ENCODE data around the gene HOXA5. TPM values are rescaled to one million over a fixed set of nuclear protein-coding genes. Genes with fewer than 3 reads are reported as not detected.

The HOXA5 gene
- total RNA-seq, 1 donor, result 10.8 TPM

DNA sequence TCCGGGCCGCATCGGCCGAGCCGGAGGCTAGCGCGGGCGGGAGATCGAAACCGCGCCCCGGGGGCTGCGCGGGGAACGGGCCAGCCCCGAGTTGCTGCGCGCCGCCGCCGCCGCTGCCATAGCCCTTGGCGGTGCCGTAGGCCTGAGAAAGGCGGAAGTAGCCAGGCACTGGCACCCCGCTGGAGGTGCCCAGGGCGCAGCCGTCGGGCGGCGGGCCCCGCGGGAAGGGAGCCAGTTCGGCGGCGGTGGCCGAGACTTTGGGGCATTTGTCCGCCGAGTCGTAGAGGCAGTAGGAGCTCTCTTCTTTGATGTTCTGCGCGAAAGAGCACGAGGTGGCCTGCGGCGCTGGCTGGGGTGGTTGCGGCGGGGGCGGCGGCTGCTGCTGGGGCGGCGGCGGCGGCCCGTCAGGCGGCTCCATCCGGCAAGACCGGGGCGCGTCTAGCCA is 30.1 kb upstream of the HOXA5 start:
- peak overlapping the region; percentile 67 for H3K4me3 ChIP-seq (ENCODE audit: low read depth, low read length)
- TF ChIP-seq, protein P1, sequence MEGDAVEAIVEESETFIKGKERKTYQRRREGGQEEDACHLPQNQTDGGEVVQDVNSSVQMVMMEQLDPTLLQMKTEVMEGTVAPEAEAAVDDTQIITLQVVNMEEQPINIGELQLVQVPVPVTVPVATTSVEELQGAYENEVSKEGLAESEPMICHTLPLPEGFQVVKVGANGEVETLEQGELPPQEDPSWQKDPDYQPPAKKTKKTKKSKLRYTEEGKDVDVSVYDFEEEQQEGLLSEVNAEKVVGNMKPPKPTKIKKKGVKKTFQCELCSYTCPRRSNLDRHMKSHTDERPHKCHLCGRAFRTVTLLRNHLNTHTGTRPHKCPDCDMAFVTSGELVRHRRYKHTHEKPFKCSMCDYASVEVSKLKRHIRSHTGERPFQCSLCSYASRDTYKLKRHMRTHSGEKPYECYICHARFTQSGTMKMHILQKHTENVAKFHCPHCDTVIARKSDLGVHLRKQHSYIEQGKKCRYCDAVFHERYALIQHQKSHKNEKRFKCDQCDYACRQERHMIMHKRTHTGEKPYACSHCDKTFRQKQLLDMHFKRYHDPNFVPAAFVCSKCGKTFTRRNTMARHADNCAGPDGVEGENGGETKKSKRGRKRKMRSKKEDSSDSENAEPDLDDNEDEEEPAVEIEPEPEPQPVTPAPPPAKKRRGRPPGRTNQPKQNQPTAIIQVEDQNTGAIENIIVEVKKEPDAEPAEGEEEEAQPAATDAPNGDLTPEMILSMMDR (IDR thresholded peaks at IDR 0.05; ENCODE audit: insufficient read depth, low read depth, low read length), result no peak
- peak; percentile 10 for DNase-seq (ENCODE audit: low read depth)

DNA sequence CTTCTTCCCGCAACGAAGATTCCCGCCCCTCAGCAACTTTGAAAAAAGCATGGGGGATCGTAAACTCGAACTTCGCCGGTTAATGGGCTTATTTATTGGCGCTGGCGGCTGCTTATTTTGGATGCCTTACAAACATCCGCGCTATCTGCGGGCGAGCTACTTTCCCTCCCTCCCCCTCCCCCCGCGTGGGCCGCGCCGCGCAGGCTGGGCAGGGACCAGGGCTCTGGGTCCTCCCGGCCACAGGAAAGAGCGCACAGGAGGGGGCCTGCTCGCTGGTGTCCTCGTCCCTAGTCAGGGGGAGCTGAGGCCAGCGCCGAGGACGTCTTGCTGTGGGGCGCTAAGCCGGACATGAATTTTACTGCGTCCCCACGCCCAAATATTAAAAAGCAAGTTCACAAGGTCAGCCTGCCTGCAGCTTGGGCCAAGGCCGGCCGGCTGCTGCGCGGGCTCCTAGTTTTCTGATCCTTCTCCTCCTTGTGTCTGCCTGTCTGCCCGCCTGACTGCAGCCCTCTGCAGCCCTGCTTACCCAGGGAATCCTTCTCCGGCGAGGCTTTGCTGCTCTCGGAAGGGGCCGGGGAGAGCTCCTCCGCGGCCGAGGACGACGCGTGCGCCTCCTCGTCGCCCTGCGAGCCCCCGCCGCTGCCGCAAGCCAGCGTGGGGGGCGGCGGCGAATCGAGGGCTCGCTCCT is 29.5 kb upstream of the HOXA5 start:
- DNase-seq (ENCODE audit: low read depth), result peak; percentile 94
- peak overlapping the region; percentile 67 for H3K4me3 ChIP-seq (ENCODE audit: low read depth, low read length)
- TF ChIP-seq, protein P1 (IDR thresholded peaks at IDR 0.05; ENCODE audit: insufficient read depth, low read depth, low read length), result no peak

DNA sequence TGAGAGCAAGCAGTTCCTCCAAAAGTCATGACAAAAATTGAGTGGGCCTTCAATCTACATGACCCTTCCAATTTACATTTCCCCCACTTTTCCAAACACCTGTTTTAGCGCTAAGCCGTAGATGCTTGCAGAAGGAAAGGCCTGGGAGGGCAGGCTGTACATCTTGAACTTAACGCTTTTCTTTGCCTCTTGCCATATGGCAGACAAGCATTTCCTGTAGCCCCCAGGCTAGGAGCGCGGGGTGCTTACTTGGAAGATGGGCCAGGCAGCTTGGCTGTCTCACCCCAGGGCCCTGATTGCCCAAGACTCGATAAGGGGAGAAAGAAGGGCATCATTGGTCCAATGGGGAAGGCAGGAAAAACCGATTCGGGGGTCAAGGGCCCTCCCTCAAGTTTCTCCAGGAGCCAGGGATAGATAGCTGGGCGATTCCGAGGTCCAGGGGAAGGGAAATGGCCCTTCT is 28.9 kb upstream of the HOXA5 start:
- DNase-seq (ENCODE audit: low read depth), result peak; percentile 93
- TF ChIP-seq, protein P1 (IDR thresholded peaks at IDR 0.05; ENCODE audit: insufficient read depth, low read depth, low read length), result no peak
- peak overlapping the region; percentile 67 for H3K4me3 ChIP-seq (ENCODE audit: low read depth, low read length)

DNA sequence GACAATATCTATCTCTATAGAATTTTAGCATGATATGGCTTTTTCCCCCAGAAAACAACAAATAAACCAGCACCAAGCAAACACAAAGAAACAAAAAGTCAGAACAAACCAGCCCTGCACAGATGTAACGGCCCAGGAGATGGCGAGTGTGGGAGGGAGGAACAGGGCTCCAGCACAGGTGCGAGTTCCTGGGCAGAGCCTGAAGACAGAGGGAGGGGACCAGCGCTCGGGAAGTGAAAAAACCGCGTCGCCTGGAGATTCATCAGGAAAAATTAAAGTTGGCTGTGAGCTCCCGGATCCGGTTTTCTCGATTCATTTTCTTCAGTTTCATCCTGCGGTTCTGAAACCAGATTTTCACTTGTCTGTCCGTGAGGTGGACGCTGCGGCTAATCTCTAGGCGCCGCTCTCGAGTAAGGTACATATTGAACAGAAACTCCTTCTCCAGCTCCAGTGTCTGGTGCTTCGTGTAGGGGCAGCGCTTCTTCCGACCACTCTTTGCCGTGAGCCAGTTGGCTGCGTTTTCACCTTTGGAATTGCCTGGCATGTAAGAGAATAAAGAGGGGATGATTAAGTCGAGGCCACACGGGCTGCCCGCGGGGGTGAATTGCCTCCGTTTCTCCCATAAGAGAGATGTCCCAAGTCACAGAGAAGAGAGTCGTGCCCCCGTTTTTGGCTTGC is 28.3 kb upstream of the HOXA5 start:
- H3K4me3 ChIP-seq (ENCODE audit: low read depth, low read length), result peak overlapping the region; percentile 67
- TF ChIP-seq, protein P1 (IDR thresholded peaks at IDR 0.05; ENCODE audit: insufficient read depth, low read depth, low read length), result no peak
- peak; percentile 75 for DNase-seq (ENCODE audit: low read depth)

DNA sequence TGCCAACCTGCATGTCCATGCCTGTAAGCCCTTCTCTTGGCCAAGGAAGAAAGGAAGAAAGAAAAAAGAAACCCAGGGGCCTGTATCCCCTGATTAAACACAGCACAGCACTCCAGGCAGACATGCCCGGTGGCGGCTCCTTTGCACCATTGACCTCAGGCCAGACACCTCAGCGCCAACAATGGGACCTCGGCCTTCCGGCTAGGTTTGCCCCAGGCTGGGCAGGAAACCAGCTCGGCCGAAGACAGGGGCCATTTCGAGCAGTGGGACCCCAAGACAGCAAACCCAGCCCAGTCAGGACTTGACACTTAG is 27.8 kb upstream of the HOXA5 start:
- peak; percentile 69 for DNase-seq (ENCODE audit: low read depth)
- peak overlapping the region; percentile 67 for H3K4me3 ChIP-seq (ENCODE audit: low read depth, low read length)
- TF ChIP-seq, protein P1 (IDR thresholded peaks at IDR 0.05; ENCODE audit: insufficient read depth, low read depth, low read length), result no peak

DNA sequence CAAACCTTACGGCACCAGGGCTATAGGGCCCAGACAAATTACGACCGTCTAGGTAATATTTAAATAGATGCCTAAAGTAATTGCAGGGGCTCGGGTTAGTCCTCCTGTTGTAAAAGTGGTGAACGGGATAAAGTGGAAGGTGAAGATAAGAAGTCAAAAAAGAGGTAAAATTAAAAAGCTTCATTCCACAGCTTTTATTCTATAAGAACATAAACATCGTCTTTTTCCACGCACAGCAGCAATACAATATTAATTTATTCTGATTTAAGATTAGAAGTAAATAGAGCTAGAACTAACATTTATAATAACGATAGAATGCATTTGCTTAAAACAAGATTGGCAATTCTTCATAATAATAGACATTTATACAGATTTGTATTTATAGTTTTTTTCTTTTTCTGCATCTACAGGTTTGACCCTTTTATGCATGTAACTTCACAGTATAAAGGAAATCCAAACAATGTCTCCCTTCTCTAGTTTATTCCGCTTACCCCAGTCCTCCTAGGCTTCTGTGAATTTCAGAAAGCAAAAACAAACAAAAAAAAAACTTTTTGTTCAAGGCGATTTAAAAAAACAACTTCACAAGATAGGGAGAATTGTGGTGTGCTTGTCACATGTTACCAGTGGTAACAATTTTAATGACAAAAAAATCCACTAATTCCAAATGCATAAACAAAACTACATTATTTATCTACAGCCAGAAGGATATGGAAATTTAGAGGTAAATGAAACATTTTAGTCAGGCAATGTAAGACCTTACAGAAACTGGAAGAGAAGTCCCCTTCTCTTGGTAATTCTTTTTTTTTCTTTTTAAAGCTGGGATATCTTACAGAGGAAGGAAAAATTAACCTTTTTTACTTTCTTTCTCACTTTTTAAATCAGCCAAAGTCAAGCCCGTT is 27.2 kb upstream of the HOXA5 start:
- H3K4me3 ChIP-seq (ENCODE audit: low read depth, low read length), result peak overlapping the region; percentile 67
- peak; percentile 48 for DNase-seq (ENCODE audit: low read depth)
- TF ChIP-seq, protein P1 (IDR thresholded peaks at IDR 0.05; ENCODE audit: insufficient read depth, low read depth, low read length), result no peak

All from fibroblast of villous mesenchyme (primary cell).